Ovary (tissue), 3 donors: ENCODE data around the gene POC1A.

ENCODE experiments used
- CTCF ChIP-seq, 3 donors: fragments of 450-650 bp in 2 of 3; fragments of 200-600 bp in 1 of 3; IDR thresholded peaks; one replicate each; pipeline versions ENCODE4 v1.5.1 to v1.8.0; 2016 to 2022; ENCODE audit warnings: antibody characterized with exemption in 3 of 3, mild to moderate bottlenecking in 1 of 3
- EP300 ChIP-seq: sonication (generic); formaldehyde crosslinking; IDR thresholded peaks from one replicate; pipeline ENCODE4 v1.6.1; 2017; ENCODE audit warnings: antibody characterized with exemption
- POLR2A ChIP-seq: fragments of 450-650 bp; IDR thresholded peaks from one replicate; pipeline ENCODE4 v1.6.1; 2017; ENCODE audit warnings: antibody characterized with exemption, mild to moderate bottlenecking, moderate library complexity
- donor health status: DM: no; HTN: no; CAD: no.

GRCh38 chr3:52118156-52118875 is 35.9 kb downstream of the POC1A start:
- TF ChIP-seq CTCF (IDR thresholded peaks at IDR 0.05): no peak
- TF ChIP-seq POLR2A: no peak
- no peak for TF ChIP-seq EP300
